Common myeloid progenitor, CD34-positive (primary cell): ENCODE measurements around the gene PRELID2.

Source experiments
- CTCF ChIA-PET: fragments of 350-600 bp; sonication (Branson Sonifier 250); formaldehyde crosslinking; loops from one replicate; lab custom pipeline; 2021; ENCODE audit warnings: antibody characterized with exemption; lab: Charles Lee
- POLR2A ChIA-PET: fragments of 350-600 bp; sonication (Branson Sonifier 250); formaldehyde crosslinking; loops from one replicate; lab custom pipeline; 2021; ENCODE audit warnings: antibody characterized with exemption; lab: Charles Lee
- DNase-seq, 3 donors: peaks; one replicate each; pipeline versions ENCODE4 v3.0.0 to v3.0.0-alpha.2; 2013
- H3K27ac ChIP-seq, 2 experiments: 1 replicate in 1 of 2; 2 replicates in 1 of 2; pipeline ENCODE4 v1.7.0; 2013; ENCODE audit warnings: inconsistent platforms in 2 of 2, low read length in 2 of 2, mild to moderate bottlenecking in 2 of 2, low read depth in 1 of 2, moderate library complexity in 1 of 2; ENCODE audit not compliant: severe bottlenecking in 2 of 2, insufficient read depth in 1 of 2, poor library complexity in 1 of 2
- H3K27me3 ChIP-seq, 5 experiments: replicated peaks in 2 of 5; 1 replicate in 3 of 5; 2 replicates in 2 of 5; pipeline versions ENCODE4 v1.6.1 to v1.7.0; 2013; ENCODE audit warnings: low read length in 4 of 5, mild to moderate bottlenecking in 2 of 5, moderate library complexity in 2 of 5, inconsistent platforms in 1 of 5; ENCODE audit not compliant: insufficient read depth in 5 of 5, control insufficient read depth in 4 of 5
- H3K36me3 ChIP-seq, 4 experiments: 1 replicate in 2 of 4; 2 replicates in 2 of 4; pipeline versions ENCODE4 v1.6.1 to v1.7.0; 2013; ENCODE audit warnings: low read length in 3 of 4, control low read depth in 1 of 4, mild to moderate bottlenecking in 1 of 4; ENCODE audit not compliant: control insufficient read depth in 4 of 4, insufficient read depth in 4 of 4
- H3K4me1 ChIP-seq, 4 experiments: 1 replicate in 3 of 4; 2 replicates in 1 of 4; pipeline versions ENCODE4 v1.6.1 to v1.7.1; 2013; ENCODE audit warnings: low read length in 3 of 4, mild to moderate bottlenecking in 3 of 4, control low read depth in 1 of 4, inconsistent platforms in 1 of 4, moderate library complexity in 1 of 4; ENCODE audit not compliant: control insufficient read depth in 4 of 4, insufficient read depth in 4 of 4; ENCODE audit errors: control extremely low read depth in 1 of 4
- H3K4me3 ChIP-seq, 7 experiments: 1 replicate in 4 of 7; 2 replicates in 3 of 7; pipeline versions ENCODE4 v1.5.1 to v1.7.0; 2013; ENCODE audit warnings: mild to moderate bottlenecking in 7 of 7, low read length in 6 of 7, moderate library complexity in 6 of 7, inconsistent platforms in 2 of 7, low read depth in 2 of 7, control low read depth in 1 of 7; ENCODE audit not compliant: insufficient read depth in 4 of 7, control insufficient read depth in 1 of 7; ENCODE audit errors: extremely low read depth in 1 of 7
- H3K9me3 ChIP-seq, 5 experiments: 1 replicate in 4 of 5; 2 replicates in 1 of 5; pipeline versions ENCODE4 v1.6.1 to v1.7.1; 2013; ENCODE audit warnings: low read length in 4 of 5, mild to moderate bottlenecking in 2 of 5, inconsistent platforms in 1 of 5, low read depth in 1 of 5, moderate library complexity in 1 of 5; ENCODE audit not compliant: control insufficient read depth in 4 of 5, insufficient read depth in 2 of 5; ENCODE audit errors: control extremely low read depth in 1 of 5
- whole genome bisulfite sequencing: methylation state at CpG from one replicate; pipeline ENCODE4 v1.1.5; 2013; ENCODE audit not compliant: insufficient coverage; 5-methylcytosine and 5-hydroxymethylcytosine counted together

PRELID2 gene

GRCh38 chr5:145764325-145764724 is 70.8 kb downstream of the PRELID2 start:
- Histone ChIP-seq H3K27me3 (no peaks in the 10 kb centered on the region), H3K27ac (no peak overlapping the region), H3K4me3 (no peak overlapping the region), H3K36me3 (peaks cover 6 to 31% (median 10%) of the 10 kb centered on the region in 4 experiments), H3K9me3 (peaks cover 0 to 5% (median 0%) of the 10 kb centered on the region in 5 experiments), H3K4me1 (no peaks in the 10 kb centered on the region)
- ChIA-PET POLR2A (no interaction called here), CTCF (no interaction called here)
- WGBS, result 100% methylated on average over 1 of the region's 1 CpG
- no peak for DNase-seq

- no peak for DNase-seq
- ChIA-PET POLR2A (no interaction called here), CTCF (interaction anchor here (1.6 kb wide), 1 partner anchor 9 kb away, joined by 3 read pairs; no protein-coding TSS in a partner anchor)
- 100% methylated on average over 1 of the region's 1 CpG for WGBS
- H3K36me3 ChIP-seq, result peaks cover 6 to 23% (median 10%) of the 10 kb centered on the region in 4 experiments
- H3K9me3 ChIP-seq, result peaks cover 0 to 5% (median 0%) of the 10 kb centered on the region in 5 experiments
- no peaks in the 10 kb centered on the region for H3K4me1 ChIP-seq
- H3K4me3 ChIP-seq, result no peak overlapping the region
- H3K27ac ChIP-seq, result no peak overlapping the region
- no peaks in the 10 kb centered on the region for H3K27me3 ChIP-seq
These were observed 72.3 kb downstream of the PRELID2 start for GRCh38 chr5:145762833-145763232.

- CTCF ChIA-PET, result interaction anchor here (0.6 to 1.6 kb wide), 2 partner anchors 8 to 225 kb away, joined by 3 read pairs; no protein-coding TSS in a partner anchor
- peaks cover 2 to 15% (median 7%) of the 10 kb centered on the region in 4 experiments for H3K36me3 ChIP-seq
- no peak for DNase-seq
- H3K9me3 ChIP-seq, result no peaks in the 10 kb centered on the region
- no peaks in the 10 kb centered on the region for H3K27me3 ChIP-seq
- H3K4me3 ChIP-seq, result no peak overlapping the region
- H3K4me1 ChIP-seq, result no peaks in the 10 kb centered on the region
- no peak overlapping the region for H3K27ac ChIP-seq
- 100% methylated on average over 1 of the region's 4 CpGs for WGBS
- POLR2A ChIA-PET, result no interaction called here
These were observed 73.9 kb downstream of the PRELID2 start for GRCh38 chr5:145761254-145761653.

- no CpG with 5 or more reads among the region's 1 CpG for WGBS
- no peak for DNase-seq
These were observed 74.5 kb downstream of the PRELID2 start for GRCh38 chr5:145760660-145761059.

GRCh38 chr5:145752947-145753346 is 82.2 kb downstream of the PRELID2 start:
- Histone ChIP-seq H3K27ac (no peak overlapping the region), H3K27me3 (no peaks in the 10 kb centered on the region), H3K36me3 (peaks cover 0 to 5% (median 0%) of the 10 kb centered on the region in 4 experiments), H3K4me1 (no peaks in the 10 kb centered on the region), H3K9me3 (peaks cover 0 to 6% (median 0%) of the 10 kb centered on the region in 5 experiments), H3K4me3 (no peak overlapping the region)
- WGBS, result 100% methylated on average over 2 of the region's 5 CpGs
- CTCF ChIA-PET, result interaction anchor here (1.0 kb wide), 1 partner anchor 9 kb away, joined by 3 read pairs; no protein-coding TSS in a partner anchor
- POLR2A ChIA-PET, result no interaction called here
- no peak for DNase-seq

More at GRCh38 chr5:145760660-145761059, 74.5 kb downstream of the PRELID2 start:
- no peak overlapping the region for H3K4me3 ChIP-seq
- CTCF ChIA-PET, result no interaction called here
- no peaks in the 10 kb centered on the region for H3K9me3 ChIP-seq
- H3K36me3 ChIP-seq, result peaks cover 2 to 20% (median 7%) of the 10 kb centered on the region in 4 experiments
- no peaks in the 10 kb centered on the region for H3K4me1 ChIP-seq
- no peak overlapping the region for H3K27ac ChIP-seq
- POLR2A ChIA-PET, result no interaction called here
- H3K27me3 ChIP-seq, result no peaks in the 10 kb centered on the region

- CTCF ChIA-PET, result no interaction called here
- Histone ChIP-seq H3K9me3 (peaks cover 0 to 6% (median 0%) of the 10 kb centered on the region in 5 experiments), H3K27ac (no peak overlapping the region), H3K36me3 (peaks cover 0 to 5% (median 0%) of the 10 kb centered on the region in 4 experiments), H3K4me1 (no peaks in the 10 kb centered on the region), H3K27me3 (no peaks in the 10 kb centered on the region), H3K4me3 (no peak overlapping the region)
- POLR2A ChIA-PET, result no interaction called here
- no peak for DNase-seq
- WGBS, result 100% methylated on average over 1 of the region's 2 CpGs
These were observed 82.6 kb downstream of the PRELID2 start for GRCh38 chr5:145752534-145752933.

GRCh38 chr5:145750199-145750598 is 84.9 kb downstream of the PRELID2 start:
- CTCF ChIA-PET, result no interaction called here
- Histone ChIP-seq H3K4me3 (no peak overlapping the region), H3K36me3 (no peaks in the 10 kb centered on the region), H3K9me3 (peaks cover 0 to 10% (median 0%) of the 10 kb centered on the region in 5 experiments), H3K4me1 (no peaks in the 10 kb centered on the region), H3K27ac (no peak overlapping the region), H3K27me3 (no peaks in the 10 kb centered on the region)
- POLR2A ChIA-PET, result no interaction called here
- no peak for DNase-seq
